HUES48 (cell line): ENCODE data around the gene BDP1.
"Not testable (repeated sequence)": the region's sequence is repeated elsewhere in the genome, so short reads cannot be mapped to it uniquely, and the experiment has no call there.

Source experiments
- H3K27ac ChIP-seq: one replicate; pipeline ENCODE4 v1.7.0; 2013; ENCODE audit warnings: low read depth, low read length, inconsistent platforms
- H3K27me3 ChIP-seq: 2 replicates; pipeline ENCODE4 v1.6.1; 2013; ENCODE audit warnings: mild to moderate bottlenecking, low read length; ENCODE audit not compliant: control insufficient read depth, insufficient read depth
- H3K36me3 ChIP-seq: 2 replicates; pipeline ENCODE4 v1.6.1; 2013; ENCODE audit warnings: low read length; ENCODE audit not compliant: control insufficient read depth, insufficient read depth
- H3K4me1 ChIP-seq: 2 replicates; pipeline ENCODE4 v1.6.1; 2013; ENCODE audit warnings: mild to moderate bottlenecking, low read length; ENCODE audit not compliant: control insufficient read depth, insufficient read depth
- H3K4me3 ChIP-seq: 2 replicates; pipeline ENCODE4 v1.5.1; 2013; ENCODE audit warnings: mild to moderate bottlenecking, low read depth, low read length
- H3K9ac ChIP-seq: 2 replicates; pipeline ENCODE4 v1.6.1; 2013; ENCODE audit warnings: mild to moderate bottlenecking, low read depth, low read length, moderate library complexity
- H3K9me3 ChIP-seq: 2 replicates; pipeline ENCODE4 v1.6.1; 2013; ENCODE audit warnings: low read length; ENCODE audit not compliant: control insufficient read depth, insufficient read depth

The BDP1 gene

GRCh38 chr5:71591100-71591499 lies 135.6 kb downstream of the BDP1 start:
- Histone ChIP-seq H3K4me3 (no peak overlapping the region), H3K9me3 (no peaks in the 10 kb centered on the region), H3K27me3 (no peaks in the 10 kb centered on the region), H3K4me1 (peaks cover 5% of the 10 kb centered on the region; the same call in 1 of the 2 replicates), H3K9ac (no peak overlapping the region), H3K36me3 (peaks cover 15% of the 10 kb centered on the region), H3K27ac (no peak overlapping the region)

GRCh38 chr5:71596169-71596568 lies 140.7 kb downstream of the BDP1 start:
- Histone ChIP-seq H3K4me3 (no peak overlapping the region), H3K9me3 (no peaks in the 10 kb centered on the region), H3K27me3 (no peaks in the 10 kb centered on the region), H3K36me3 (peaks cover 48% of the 10 kb centered on the region), H3K4me1 (no peaks in the 10 kb centered on the region), H3K27ac (no peak overlapping the region), H3K9ac (no peak overlapping the region)

- H3K9ac ChIP-seq = no peak overlapping the region
- H3K27ac ChIP-seq = no peak overlapping the region
- no peaks in the 10 kb centered on the region for H3K27me3 ChIP-seq
- no peak overlapping the region for H3K4me3 ChIP-seq
- H3K4me1 ChIP-seq = no peaks in the 10 kb centered on the region
- H3K36me3 ChIP-seq = peaks cover 56% of the 10 kb centered on the region
- no peaks in the 10 kb centered on the region for H3K9me3 ChIP-seq
Observed at GRCh38 chr5:71597001-71597400, 141.6 kb downstream of the BDP1 start.

- Histone ChIP-seq H3K4me1 (no peaks in the 10 kb centered on the region), H3K9me3 (no peaks in the 10 kb centered on the region; the same call in 1 of the 2 replicates), H3K36me3 (peaks cover 70% of the 10 kb centered on the region), H3K27ac (no peak overlapping the region), H3K27me3 (no peaks in the 10 kb centered on the region), H3K4me3 (no peak overlapping the region), H3K9ac (no peak overlapping the region)
Observed at GRCh38 chr5:71600783-71601182, 145.3 kb downstream of the BDP1 start.

DNA sequence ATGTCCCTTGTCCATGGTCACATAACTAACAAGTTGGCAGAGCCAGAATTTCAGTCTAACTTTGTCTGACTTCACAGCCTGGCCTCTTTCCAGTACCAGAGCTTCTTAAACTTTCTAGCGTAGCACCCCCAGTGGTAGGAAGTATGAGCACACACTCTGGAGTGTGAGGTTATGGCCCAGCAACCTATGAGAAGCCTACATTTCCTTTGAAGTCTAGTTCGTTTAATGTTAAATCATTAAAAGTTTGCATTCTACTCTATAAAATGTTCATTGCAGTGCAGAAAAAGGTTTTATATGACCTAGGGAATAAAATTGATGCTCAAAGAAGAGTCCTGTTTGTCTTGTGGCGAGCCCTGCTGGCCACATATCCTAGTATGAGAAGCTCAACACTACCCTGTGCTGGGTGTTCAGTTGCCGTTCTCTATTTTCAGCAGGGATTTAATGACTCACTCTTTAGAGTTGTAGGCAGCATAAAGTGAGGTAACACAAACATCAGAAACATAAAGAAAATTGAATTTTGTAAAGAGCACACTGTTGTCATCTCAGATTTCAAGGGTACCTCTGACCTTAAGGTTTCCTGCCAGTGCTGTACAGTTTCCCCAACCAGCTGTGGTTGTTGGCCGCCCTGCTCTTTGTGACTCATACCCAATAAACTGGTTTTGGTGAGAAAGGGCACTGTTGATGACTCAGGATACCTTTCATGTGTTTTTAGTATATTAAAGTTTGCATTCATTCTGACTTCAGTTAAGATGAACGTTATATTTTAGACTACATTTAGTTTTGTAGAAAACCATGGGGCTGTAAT lies 146.0 kb downstream of the BDP1 start:
- H3K4me3 ChIP-seq = no peak overlapping the region
- no peaks in the 10 kb centered on the region; the same call in 1 of the 2 replicates for H3K9me3 ChIP-seq
- H3K36me3 ChIP-seq = peaks cover 64% of the 10 kb centered on the region
- no peaks in the 10 kb centered on the region for H3K4me1 ChIP-seq
- H3K27ac ChIP-seq = no peak overlapping the region
- no peaks in the 10 kb centered on the region for H3K27me3 ChIP-seq
- no peak overlapping the region for H3K9ac ChIP-seq

GRCh38 chr5:71609916-71610315 lies 154.5 kb downstream of the BDP1 start:
- not testable (repeated sequence) for H3K9ac ChIP-seq, H3K27ac ChIP-seq, H3K4me3 ChIP-seq, H3K4me1 ChIP-seq, H3K9me3 ChIP-seq, H3K27me3 ChIP-seq
- H3K36me3 ChIP-seq = peaks cover 26% of the 10 kb centered on the region

- Histone ChIP-seq H3K4me3 (no peak overlapping the region), H3K4me1 (no peaks in the 10 kb centered on the region), H3K27ac (no peak overlapping the region), H3K27me3 (no peaks in the 10 kb centered on the region), H3K36me3 (peaks cover 47% of the 10 kb centered on the region), H3K9me3 (no peaks in the 10 kb centered on the region), H3K9ac (no peak overlapping the region)
Observed at GRCh38 chr5:71615809-71616208, 160.4 kb downstream of the BDP1 start.
